ENCODE results near the gene TAF15.

TAF15 gene

DNA sequence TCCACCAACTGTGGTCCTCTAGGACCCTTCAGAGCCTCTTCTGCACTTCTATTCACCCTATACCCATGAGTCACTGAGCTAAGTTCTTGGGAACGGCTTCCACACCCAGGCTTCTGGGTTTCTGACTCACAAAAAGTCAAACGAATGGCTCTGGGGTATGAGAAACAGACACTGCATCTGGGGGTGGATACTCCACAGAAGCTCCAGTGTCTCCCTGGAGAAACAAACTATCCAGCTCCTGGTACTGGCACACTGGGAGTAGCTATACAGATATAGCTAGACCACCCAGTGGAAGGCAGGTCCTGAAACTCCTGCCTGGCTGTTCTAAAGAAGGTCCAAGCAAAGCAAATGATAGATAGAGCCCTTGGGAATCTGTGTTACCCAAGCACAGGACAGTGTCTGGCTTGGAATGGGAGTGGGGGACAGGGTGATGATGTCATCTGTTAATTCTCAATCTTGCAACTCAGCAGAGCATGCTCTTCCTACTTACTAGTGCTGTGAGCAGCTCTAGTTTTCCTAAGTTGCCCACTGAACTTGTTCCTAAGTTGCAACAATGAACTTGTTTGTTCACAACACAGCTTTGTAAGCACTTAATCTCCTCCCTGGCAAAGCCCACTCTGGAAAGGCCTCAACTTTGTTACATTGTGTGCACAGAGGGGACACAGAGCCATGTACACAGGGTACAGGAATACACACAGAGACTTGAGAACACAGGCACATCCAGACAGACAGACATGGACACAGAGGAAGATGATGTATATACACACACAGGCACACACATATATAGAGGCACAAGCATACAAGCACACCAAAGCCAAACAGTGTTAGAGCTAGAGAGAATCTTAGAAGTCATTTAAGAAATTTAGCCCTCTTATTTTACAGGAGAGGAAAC lies 20.6 kb upstream of the TAF15 start:
- DNase-seq, result no peak
- Histone ChIP-seq H3K27ac (no peak overlapping the region), H3K4me3 (ENCODE audit: low read depth, low read length) (no peak overlapping the region)

DNA sequence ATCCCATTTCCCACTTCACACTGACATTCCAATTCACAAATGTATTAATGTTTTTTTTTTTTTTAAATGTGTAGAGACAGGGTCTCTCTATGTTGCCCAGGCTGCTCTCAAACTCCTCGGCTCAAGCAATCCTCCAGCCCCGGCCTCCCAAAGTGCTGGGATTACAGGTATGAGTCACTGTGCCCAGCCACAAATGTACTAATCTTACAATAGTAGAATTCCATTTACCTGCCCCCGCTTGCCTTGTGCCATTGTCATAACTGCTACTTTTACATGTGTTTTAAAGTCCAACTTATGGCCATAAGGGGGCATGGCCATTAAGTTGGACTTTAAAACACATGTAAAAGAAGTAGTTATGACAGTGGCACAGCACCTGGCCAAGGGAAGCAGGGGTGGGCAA lies 18.4 kb upstream of the TAF15 start:
- H3K27me3 ChIP-seq (ENCODE audit: insufficient read depth, low read depth, severe bottlenecking), result peaks cover 14% of the 10 kb centered on the region
- H3K27ac ChIP-seq, result no peak overlapping the region
- no peak overlapping the region for H3K4me3 ChIP-seq (ENCODE audit: low read depth, low read length)
- TF ChIP-seq, protein P1, sequence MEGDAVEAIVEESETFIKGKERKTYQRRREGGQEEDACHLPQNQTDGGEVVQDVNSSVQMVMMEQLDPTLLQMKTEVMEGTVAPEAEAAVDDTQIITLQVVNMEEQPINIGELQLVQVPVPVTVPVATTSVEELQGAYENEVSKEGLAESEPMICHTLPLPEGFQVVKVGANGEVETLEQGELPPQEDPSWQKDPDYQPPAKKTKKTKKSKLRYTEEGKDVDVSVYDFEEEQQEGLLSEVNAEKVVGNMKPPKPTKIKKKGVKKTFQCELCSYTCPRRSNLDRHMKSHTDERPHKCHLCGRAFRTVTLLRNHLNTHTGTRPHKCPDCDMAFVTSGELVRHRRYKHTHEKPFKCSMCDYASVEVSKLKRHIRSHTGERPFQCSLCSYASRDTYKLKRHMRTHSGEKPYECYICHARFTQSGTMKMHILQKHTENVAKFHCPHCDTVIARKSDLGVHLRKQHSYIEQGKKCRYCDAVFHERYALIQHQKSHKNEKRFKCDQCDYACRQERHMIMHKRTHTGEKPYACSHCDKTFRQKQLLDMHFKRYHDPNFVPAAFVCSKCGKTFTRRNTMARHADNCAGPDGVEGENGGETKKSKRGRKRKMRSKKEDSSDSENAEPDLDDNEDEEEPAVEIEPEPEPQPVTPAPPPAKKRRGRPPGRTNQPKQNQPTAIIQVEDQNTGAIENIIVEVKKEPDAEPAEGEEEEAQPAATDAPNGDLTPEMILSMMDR (IDR thresholded peaks at IDR 0.05; ENCODE audit: low read depth, low read length), result no peak
- no peaks in the 10 kb centered on the region for H3K36me3 ChIP-seq
- no peaks in the 10 kb centered on the region for H3K9me3 ChIP-seq (ENCODE audit: severe bottlenecking)
- no peak for DNase-seq

More for the DNA sequence above, 20.6 kb upstream of the TAF15 start:
- no peaks in the 10 kb centered on the region for H3K36me3 ChIP-seq
- TF ChIP-seq, protein P1 (IDR thresholded peaks at IDR 0.05; ENCODE audit: low read depth, low read length), result no peak
- no peaks in the 10 kb centered on the region for H3K27me3 ChIP-seq (ENCODE audit: insufficient read depth, low read depth, severe bottlenecking)
- H3K9me3 ChIP-seq (ENCODE audit: severe bottlenecking), result no peaks in the 10 kb centered on the region

DNA sequence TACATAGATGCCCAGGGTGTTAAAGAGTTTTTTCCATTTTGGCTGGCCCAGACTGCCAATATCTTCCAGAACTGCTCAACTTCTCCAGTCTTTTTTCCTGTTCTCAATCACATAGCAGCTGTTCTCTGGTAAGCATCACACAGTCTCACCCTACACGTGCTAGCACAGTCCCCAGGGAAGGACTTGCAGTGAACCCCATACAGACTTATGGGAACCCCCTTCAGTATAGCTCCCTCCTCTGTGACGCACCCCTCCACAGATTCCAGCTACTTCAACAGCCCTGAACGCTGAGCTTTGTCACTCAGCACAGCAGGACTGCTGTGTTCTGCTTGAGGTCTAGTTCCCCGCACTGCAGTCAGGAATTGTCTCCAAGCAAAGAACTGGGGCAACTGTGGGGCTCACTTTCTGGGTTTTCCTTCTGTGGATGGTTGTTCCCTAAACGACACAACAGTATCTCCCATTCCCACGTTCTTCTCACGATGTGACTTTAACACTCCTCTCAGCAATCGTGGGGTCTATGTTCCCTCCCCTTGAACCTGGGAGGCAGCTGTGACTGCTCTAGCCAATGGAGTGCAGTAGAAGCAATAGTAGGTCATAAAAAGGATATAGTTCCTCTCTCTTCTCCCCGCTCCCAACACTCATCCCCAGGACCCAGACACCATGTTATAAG lies 17.5 kb upstream of the TAF15 start:
- no peak for DNase-seq
- H3K36me3 ChIP-seq, result no peaks in the 10 kb centered on the region
- H3K27me3 ChIP-seq (ENCODE audit: insufficient read depth, low read depth, severe bottlenecking), result peaks cover 16% of the 10 kb centered on the region
- H3K27ac ChIP-seq, result no peak overlapping the region
- TF ChIP-seq, protein P1 (IDR thresholded peaks at IDR 0.05; ENCODE audit: low read depth, low read length), result no peak
- no peaks in the 10 kb centered on the region for H3K9me3 ChIP-seq (ENCODE audit: severe bottlenecking)
- no peak overlapping the region for H3K4me3 ChIP-seq (ENCODE audit: low read depth, low read length)

DNA sequence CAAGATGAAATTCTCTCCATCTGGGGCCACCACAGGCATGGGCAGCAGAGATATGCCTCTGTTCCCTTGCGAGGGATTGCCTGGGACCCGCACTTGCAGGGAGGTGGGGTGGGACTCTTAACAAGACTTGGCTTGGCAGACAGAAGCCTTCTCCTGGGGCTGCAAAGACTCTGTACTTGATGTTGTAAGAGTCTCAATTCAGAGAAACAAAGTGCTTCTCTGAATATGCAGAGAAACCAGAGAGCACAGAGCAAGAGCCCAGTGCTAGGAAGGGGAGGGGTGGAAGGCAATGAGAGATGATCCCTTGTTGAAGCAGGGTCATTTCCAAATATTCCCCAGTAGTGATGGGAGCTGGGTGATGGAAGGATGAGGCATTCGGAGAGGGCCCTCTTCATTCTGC lies 16.0 kb upstream of the TAF15 start:
- DNase-seq, result no peak
- Histone ChIP-seq H3K9me3 (ENCODE audit: severe bottlenecking) (no peaks in the 10 kb centered on the region), H3K27me3 (ENCODE audit: insufficient read depth, low read depth, severe bottlenecking) (peaks cover 16% of the 10 kb centered on the region), H3K27ac (no peak overlapping the region), H3K4me3 (ENCODE audit: low read depth, low read length) (no peak overlapping the region), H3K36me3 (no peaks in the 10 kb centered on the region)
- TF ChIP-seq, protein P1 (IDR thresholded peaks at IDR 0.05; ENCODE audit: low read depth, low read length), result no peak

DNA sequence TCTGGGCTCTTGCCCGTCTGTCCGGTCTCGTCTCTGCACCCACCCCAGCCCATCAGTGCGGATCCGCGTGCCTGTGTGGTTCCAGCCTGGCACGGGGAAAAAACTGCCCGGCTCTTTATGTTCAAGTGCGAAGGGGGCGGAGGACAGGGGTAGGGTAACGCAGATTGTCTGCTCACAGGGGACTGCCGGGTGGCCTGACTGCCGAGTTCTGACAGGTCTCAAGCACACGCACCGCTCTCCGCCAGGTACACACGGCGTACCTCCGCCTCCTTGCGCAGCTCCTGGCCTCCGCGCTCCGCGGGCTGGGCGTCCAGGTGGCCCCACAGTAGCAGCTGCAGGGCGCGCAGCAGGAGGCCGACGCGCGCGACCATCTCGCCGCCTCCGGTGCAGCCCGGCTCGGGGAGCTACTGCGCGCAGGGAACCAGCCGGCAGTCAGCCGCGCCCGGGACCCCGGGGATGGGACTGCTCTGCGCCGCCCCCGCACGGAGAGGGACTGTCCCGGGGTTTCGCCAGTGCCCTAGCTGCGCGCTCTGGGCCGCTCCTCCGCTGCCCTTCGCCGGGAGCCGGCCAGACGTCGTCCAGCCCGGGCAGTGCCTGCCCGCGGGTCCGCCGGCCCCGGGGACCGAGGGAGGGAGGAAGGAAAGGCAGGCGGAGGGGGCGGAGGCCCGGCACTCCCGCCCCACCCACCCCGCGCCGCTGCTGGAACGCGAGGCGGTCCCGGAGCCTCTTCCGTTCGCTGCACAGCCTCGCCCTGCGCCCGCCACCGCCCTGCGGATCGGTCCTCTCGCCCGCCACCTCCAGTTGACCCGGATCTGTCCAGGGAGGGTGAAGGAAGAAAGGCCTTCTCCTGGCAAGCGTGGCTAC lies 14.0 kb upstream of the TAF15 start, which contains the start of gene MMP28:
Gene MMP28, minus strand, starts transcription at position 635 of the 864 bp plus-strand sequence. Its CDS starts 264 bp downstream, at position 371.
- peak; percentile 51 for DNase-seq
- Histone ChIP-seq H3K27ac (no peak within 1 kb of the TSS), H3K4me3 (ENCODE audit: low read depth, low read length) (peak within 1 kb of the TSS; percentile 50), H3K9me3 (ENCODE audit: severe bottlenecking) (no peaks in the 10 kb centered on the region), H3K36me3 (no peaks in the 10 kb centered on the region), H3K27me3 (ENCODE audit: insufficient read depth, low read depth, severe bottlenecking) (peaks cover 16% of the 10 kb centered on the region)
- TF ChIP-seq, protein P1 (IDR thresholded peaks at IDR 0.05; ENCODE audit: low read depth, low read length), result no peak

Measured in WERI-Rb-1 (cell line).